A673 (cell line): ENCODE results near the gene HRH3. TPM values are rescaled to one million over a fixed set of nuclear protein-coding genes. Genes with fewer than 3 reads are reported as not detected.
A peak's percentile ranks its signal among the peaks of the same experiment; 100 is the strongest.

Experiments used
- BruUV-seq: library from RNA; stranded (reverse); fragments of 400-500 nt; replicated peaks from 2 replicates; lab custom pipeline; 2021; lab: Mats Ljungman, UMichigan
- CTCF ChIA-PET: fragments of 300-600 bp; sonication (Branson Sonifier 250); formaldehyde crosslinking; loops from one replicate; lab custom pipeline; 2022; ENCODE audit warnings: antibody characterized with exemption; lab: Charles Lee
- POLR2A ChIA-PET: fragments of 300-600 bp; sonication (Branson Sonifier 250); formaldehyde crosslinking; loops from one replicate; lab custom pipeline; 2022; ENCODE audit warnings: antibody characterized with exemption; ENCODE audit not compliant: low non-redundant PET; lab: Charles Lee
- DNase-seq: peaks from one replicate; pipeline ENCODE4 v3.0.0-alpha.2; 2015; ENCODE audit warnings: low spot score
- H3K27ac ChIP-seq: fragments of 200-600 bp; sonication (generic); 2 replicates; pipeline ENCODE4 v1.5.1; 2016; ENCODE audit warnings: mixed run types, low read depth, mild to moderate bottlenecking, mixed read lengths, antibody characterized with exemption, low read length; ENCODE audit not compliant: poor library complexity, severe bottlenecking
- H3K27me3 ChIP-seq: fragments of 200-600 bp; sonication (generic); replicated peaks from 2 replicates; pipeline ENCODE4 v1.6.1; 2017; ENCODE audit warnings: mixed run types, low read depth, mild to moderate bottlenecking, mixed read lengths, antibody characterized with exemption, low read length; ENCODE audit not compliant: insufficient read depth, poor library complexity
- H3K36me3 ChIP-seq: fragments of 200-600 bp; sonication (generic); 2 replicates; pipeline ENCODE4 v1.6.1; 2016; ENCODE audit warnings: mixed run types, mild to moderate bottlenecking, mixed read lengths, antibody characterized with exemption, low read length; ENCODE audit not compliant: insufficient read depth, poor library complexity, severe bottlenecking
- H3K4me1 ChIP-seq: fragments of 200-600 bp; sonication (generic); 2 replicates; pipeline ENCODE4 v1.6.1; 2017; ENCODE audit warnings: mixed run types, mild to moderate bottlenecking, mixed read lengths, antibody characterized with exemption, low read length; ENCODE audit not compliant: insufficient read depth, poor library complexity, severe bottlenecking
- H3K4me3 ChIP-seq: fragments of 200-600 bp; sonication (generic); 2 replicates; pipeline ENCODE4 v1.5.1; 2016; ENCODE audit warnings: low read depth, mixed run types, mild to moderate bottlenecking, mixed read lengths, low read length; ENCODE audit not compliant: poor library complexity, severe bottlenecking
- H3K9me3 ChIP-seq: fragments of 200-600 bp; sonication (generic); 2 replicates; pipeline ENCODE4 v1.6.1; 2016; ENCODE audit warnings: mixed run types, low read depth, mild to moderate bottlenecking, mixed read lengths, antibody characterized with exemption, low read length; ENCODE audit not compliant: poor library complexity, severe bottlenecking
- CTCF ChIP-seq: fragments of 300-800, 200-600 bp; sonication (generic); conservative IDR thresholded peaks from 2 replicates; pipeline ENCODE4 v1.5.1; 2017; ENCODE audit warnings: low read depth, mild to moderate bottlenecking, antibody characterized with exemption, low read length, moderate library complexity, mixed read lengths
- EZH2 ChIP-seq: fragments of 200-600 bp; sonication (generic); IDR thresholded peaks from 2 replicates; pipeline ENCODE4 v1.6.1; 2017; ENCODE audit warnings: borderline replicate concordance, low read depth, mild to moderate bottlenecking, mixed read lengths, antibody characterized with exemption, low read length; ENCODE audit not compliant: poor library complexity, severe bottlenecking
- intact Hi-C: fragments of 100-400 bp; cut with micrococcal nuclease; formaldehyde crosslinking; loops from one replicate; pipeline ENCODE4 v1.10.0; 2022; ENCODE audit not compliant: unreplicated experiment
- total RNA-seq: library from RNA; stranded (reverse); gene quantifications from 2 replicates; pipeline ENCODE4 v1.2.3, GENCODE V29; 2021

The HRH3 gene
- total RNA-seq, 1 experiment from 2014 or later: not detected

DNA sequence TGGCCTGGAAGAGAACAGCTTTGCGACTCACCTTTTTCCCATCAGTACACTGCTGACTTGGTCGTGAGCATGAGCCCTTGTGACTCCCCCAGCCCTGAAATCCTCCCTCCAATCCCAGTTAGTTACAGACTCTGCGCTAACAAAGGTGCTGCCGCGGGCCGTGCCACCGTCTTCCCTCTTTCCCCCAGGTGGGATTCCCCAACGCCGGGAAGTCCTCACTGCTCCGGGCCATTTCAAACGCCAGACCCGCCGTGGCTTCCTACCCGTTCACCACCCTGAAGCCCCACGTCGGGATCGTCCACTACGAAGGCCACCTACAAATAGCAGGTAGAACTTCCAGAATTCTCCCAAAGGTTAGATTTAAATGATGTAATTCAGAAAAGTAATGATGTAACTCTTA lies 21.1 kb downstream of the HRH3 start:
- H3K27me3 ChIP-seq: no peaks in the 10 kb centered on the region
- no peak overlapping the region for H3K27ac ChIP-seq
- POLR2A ChIA-PET: no interaction called here
- no peaks in the 10 kb centered on the region for H3K9me3 ChIP-seq
- no peak for DNase-seq
- CTCF ChIA-PET: no interaction called here
- no peak overlapping the region for H3K4me3 ChIP-seq
- no TSS peak for BruUV-seq
- peaks cover 32% of the 10 kb centered on the region for H3K4me1 ChIP-seq
- intact Hi-C loops: no loop called here
- peaks cover 42% of the 10 kb centered on the region for H3K36me3 ChIP-seq
- TF ChIP-seq CTCF (no peak), EZH2 (no peak)

GRCh38 chr20:62198496-62198895 lies 21.6 kb downstream of the HRH3 start:
- intact Hi-C loops: no loop called here
- TF ChIP-seq EZH2: no peak
- TF ChIP-seq CTCF: no peak
- Histone ChIP-seq H3K4me3 (no peak overlapping the region), H3K4me1 (peaks cover 28% of the 10 kb centered on the region), H3K27me3 (no peaks in the 10 kb centered on the region), H3K36me3 (peaks cover 42% of the 10 kb centered on the region), H3K9me3 (no peaks in the 10 kb centered on the region), H3K27ac (no peak overlapping the region)
- no TSS peak for BruUV-seq
- no peak for DNase-seq
- ChIA-PET POLR2A (no interaction called here), CTCF (no interaction called here)

DNA sequence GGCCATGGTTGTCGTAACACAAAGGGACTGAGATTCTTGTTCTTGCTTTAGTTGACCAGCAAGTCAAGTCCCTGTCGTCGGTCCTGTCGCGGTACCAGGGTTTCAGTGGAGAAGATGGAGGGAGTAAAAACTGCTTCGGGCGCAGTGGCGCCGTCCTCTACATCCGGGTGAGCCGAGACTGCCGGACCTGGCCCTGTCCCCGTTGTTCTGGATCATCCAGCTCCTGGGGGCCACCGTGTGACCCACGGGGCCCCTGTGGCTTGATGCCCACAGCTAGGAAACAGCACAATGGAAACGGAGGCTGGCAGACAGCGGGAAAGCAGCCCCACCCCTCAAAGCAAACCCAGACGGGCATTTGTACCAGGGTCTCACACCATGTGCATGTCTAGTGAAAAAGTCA lies 22.3 kb downstream of the HRH3 start:
- H3K4me3 ChIP-seq: no peak overlapping the region
- H3K27ac ChIP-seq: peak overlapping the region; percentile 5
- TF ChIP-seq EZH2 (no peak), CTCF (no peak)
- CTCF ChIA-PET: no interaction called here
- H3K36me3 ChIP-seq: peaks cover 45% of the 10 kb centered on the region
- DNase-seq: no peak
- no peaks in the 10 kb centered on the region for H3K9me3 ChIP-seq
- POLR2A ChIA-PET: no interaction called here
- no peaks in the 10 kb centered on the region for H3K27me3 ChIP-seq
- no TSS peak for BruUV-seq
- intact Hi-C loops: no loop called here
- H3K4me1 ChIP-seq: peaks cover 21% of the 10 kb centered on the region
